Tongue (tissue), 3 donors: ENCODE data around the gene SPATA31A3. TPM values are rescaled to one million over a fixed set of nuclear protein-coding genes. Genes with fewer than 3 reads are reported as not detected.
A peak's percentile ranks its signal among the peaks of the same experiment; 100 is the strongest.
"Not testable (repeated sequence)": the region's sequence is repeated elsewhere in the genome, so short reads cannot be mapped to it uniquely, and the experiment has no call there.

Experiments
- DNase-seq: peaks from one replicate; pipeline ENCODE4 v3.0.0-alpha.2; 2015
- small RNA-seq: library from RNA; depleted of rRNA; stranded (forward); fragments of <200 nt; gene quantifications from one replicate; pipeline ENCODE3, GENCODE V24; 2014; ENCODE audit warnings: low replicate concordance
- total RNA-seq: library from RNA; depleted of rRNA; stranded (reverse); fragments of >200 nt; gene quantifications from one replicate; pipeline ENCODE4 v1.2.3, GENCODE V29; 2014

The SPATA31A3 gene
- total RNA-seq = not detected

DNA sequence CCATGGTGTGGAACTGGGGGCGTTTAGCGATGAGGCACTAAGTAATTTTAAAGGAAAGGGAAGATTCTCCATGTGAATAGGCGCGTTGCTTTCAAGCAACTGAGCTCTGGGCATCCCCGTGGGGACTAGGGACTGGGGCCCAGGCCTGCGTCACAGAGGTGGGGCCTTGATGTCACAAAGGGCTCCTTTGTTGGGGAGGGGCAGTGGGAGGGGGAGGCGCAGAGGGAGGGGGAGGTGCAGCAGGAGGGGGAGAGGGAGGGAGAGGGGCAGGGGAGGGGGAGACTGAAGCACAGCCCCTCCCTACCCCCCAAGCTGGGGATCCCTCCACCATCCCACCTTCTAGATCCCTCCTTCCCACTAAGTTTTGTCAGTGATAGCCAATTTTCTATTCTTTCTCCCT is at the start of gene SPATA31A3:
Gene SPATA31A3 (minus strand): TSS at position 101 of the 400 bp plus-strand sequence. CDS start 29 bp downstream, at position 72.
- not testable (repeated sequence) for DNase-seq

GRCh38 chr9:66952576-66952975 is 39.8 kb downstream of the SPATA31A3 start:
- DNase-seq = not testable (repeated sequence)

DNA sequence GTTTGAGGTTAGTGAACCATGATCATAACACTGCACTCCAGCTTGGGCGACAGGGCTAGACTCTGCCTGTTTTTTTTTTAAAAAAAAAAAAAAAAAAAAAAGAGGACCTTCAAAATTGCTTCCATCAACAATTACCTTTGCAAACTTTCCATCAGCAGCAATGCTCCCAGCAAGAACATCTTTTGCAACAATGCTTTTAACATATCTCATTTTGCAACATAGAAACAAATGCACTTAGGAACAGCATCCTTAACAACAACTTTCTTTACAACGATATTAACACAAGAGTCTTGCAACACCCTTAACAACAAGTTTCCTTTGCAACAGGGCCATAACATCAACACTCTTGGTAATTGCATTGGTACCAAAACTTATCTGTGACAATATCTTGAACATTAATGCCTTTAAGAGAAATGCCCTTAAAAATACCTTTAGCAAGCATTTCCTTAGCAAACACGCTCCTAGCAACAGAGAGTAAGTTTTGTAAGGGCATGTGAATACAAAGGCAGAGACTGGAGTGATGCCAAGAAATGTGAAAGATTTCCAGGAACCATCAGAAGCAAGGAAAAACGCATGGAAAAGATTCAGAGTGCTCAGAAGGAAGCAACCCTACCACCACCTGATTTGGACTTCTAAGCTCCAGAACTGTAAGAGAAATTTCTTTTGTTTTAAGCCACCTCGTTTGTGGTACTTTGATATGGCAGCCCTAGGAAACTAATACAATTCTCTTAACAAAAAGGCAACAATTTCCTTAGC is 49.8 kb downstream of the SPATA31A3 start:
- peak; percentile 51 for DNase-seq

- DNase-seq = not testable (repeated sequence)
Measured at GRCh38 chr9:66939878-66940830, 52.2 kb downstream of the SPATA31A3 start.

GRCh38 chr9:66938322-66938721 is 54.0 kb downstream of the SPATA31A3 start:
- peak; percentile 0 for DNase-seq

DNA sequence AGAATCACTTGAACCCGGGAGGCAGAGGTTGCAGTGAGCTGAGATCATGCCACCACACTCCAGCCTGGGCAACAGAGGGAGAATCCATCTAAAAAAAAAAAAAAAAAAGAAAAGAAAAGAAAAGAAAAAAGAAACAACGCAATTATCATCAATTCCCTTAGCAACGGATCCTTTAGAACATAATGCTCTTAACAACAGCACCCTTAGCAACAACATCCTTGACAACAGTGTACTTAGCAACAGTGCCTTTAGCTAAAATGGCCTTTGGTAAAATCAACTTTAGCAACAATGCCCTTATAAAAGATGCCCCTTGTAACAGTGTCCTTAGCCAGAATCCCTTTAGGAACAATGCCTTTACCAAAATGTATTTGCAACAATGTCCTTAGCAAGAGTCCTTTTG is 54.7 kb downstream of the SPATA31A3 start:
- not testable (repeated sequence) for DNase-seq

Small RNA genes lying within 50 kb of the gene (small RNA-seq; reads per million reads assigned to genes)
- gene AL353770.1 = not detected
- not detected for gene AL353770.2

Other genes with a start within 250 kb of the SPATA31A3 start
- 11.3 TPM for gene ZNF658, start 91.8 kb downstream of the SPATA31A3 start, total RNA-seq